NCI-H2196 treated with DMSO at 0.1 percent for 48 hours (cell line): ENCODE results near the gene SAC3D1.

Experiments
- DNase-seq: peaks from one replicate; lab custom pipeline; 2025; ENCODE audit not compliant: unreplicated experiment; lab: John Stamatoyannopoulos, UW

SAC3D1 gene

GRCh38 chr11:65087216-65087615 lies 46.2 kb downstream of the SAC3D1 start:
- DNase-seq = no peak

GRCh38 chr11:65087827-65088226 lies 46.8 kb downstream of the SAC3D1 start:
- DNase-seq = no peak

- no peak for DNase-seq
Measured at GRCh38 chr11:65089621-65090020, 48.6 kb downstream of the SAC3D1 start.

GRCh38 chr11:65090628-65091027 lies 49.6 kb downstream of the SAC3D1 start:
- DNase-seq = no peak
